ENCODE data around the gene RAPGEF5. TPM values are rescaled to one million over a fixed set of nuclear protein-coding genes. Genes with fewer than 3 reads are reported as not detected.

The RAPGEF5 gene
- polyA plus RNA-seq, 1 donor (not counting 4 experiments of a cell fraction or from before 2014, with no cell fraction given): 2.1 TPM

GRCh38 chr7:22147868-22148267 lies 209.1 kb downstream of the RAPGEF5 start:
- Histone ChIP-seq H3K4me2 (ENCODE audit: control insufficient read depth, extremely low read depth, insufficient read depth, low read depth, low read length) (no peak overlapping the region), H3K4me3 (ENCODE audit: control insufficient read depth in 2 of 3, extremely low read depth in 1 of 3, insufficient read depth in 2 of 3, low read depth in 1 of 3, low read length in 3 of 3) (no peak overlapping the region), H3K36me3 (ENCODE audit: control insufficient read depth in 2 of 2, extremely low read depth in 1 of 2, insufficient read depth in 2 of 2, low read length in 2 of 2) (peaks cover 0 to 3% of the 10 kb centered on the region in 2 experiments), H3K9ac (ENCODE audit: control insufficient read depth, extremely low read depth, insufficient read depth, low read length) (no peak overlapping the region), H3K27ac (ENCODE audit: control insufficient read depth, insufficient read depth, low read length) (no peak overlapping the region), H3K79me2 (ENCODE audit: control insufficient read depth, insufficient read depth, low read length) (no peaks in the 10 kb centered on the region), H3K9me3 (ENCODE audit: control insufficient read depth, low read depth, low read length) (no peaks in the 10 kb centered on the region), H2AFZ (ENCODE audit: control insufficient read depth, low read length) (no peak overlapping the region), H4K20me1 (ENCODE audit: control insufficient read depth, extremely low read depth, insufficient read depth, low read length) (no peaks in the 10 kb centered on the region), H3K9me1 (ENCODE audit: control insufficient read depth, extremely low read depth, insufficient read depth, low read length) (peaks cover 2% of the 10 kb centered on the region), H3K4me1 (ENCODE audit: control insufficient read depth, extremely low read depth, insufficient read depth, low read length) (no peaks in the 10 kb centered on the region), H3K27me3 (ENCODE audit: control insufficient read depth, extremely low read depth, insufficient read depth, low read length) (no peaks in the 10 kb centered on the region)
- FAIRE-seq (no peak), DNase-seq (ENCODE audit: low read depth, low spot score) (no peak)
- dilution Hi-C loops (cut with MboI; ENCODE audit: extremely low pct_ligation_motif_present, low sequenced_read_pairs): no loop called here
- no peak for TF ChIP-seq EZH2 (IDR thresholded peaks at IDR 0.05; ENCODE audit: low read length)
- TF ChIP-seq CTCF (optimal IDR thresholded peaks at IDR 0.05 in 1 of 3, IDR thresholded peaks at IDR 0.05 in 1 of 3, conservative IDR thresholded peaks at IDR 0.05 in 1 of 3; ENCODE audit: extremely low read depth in 1 of 3, insufficient read depth in 2 of 3, low read length in 3 of 3): no peak

DNA sequence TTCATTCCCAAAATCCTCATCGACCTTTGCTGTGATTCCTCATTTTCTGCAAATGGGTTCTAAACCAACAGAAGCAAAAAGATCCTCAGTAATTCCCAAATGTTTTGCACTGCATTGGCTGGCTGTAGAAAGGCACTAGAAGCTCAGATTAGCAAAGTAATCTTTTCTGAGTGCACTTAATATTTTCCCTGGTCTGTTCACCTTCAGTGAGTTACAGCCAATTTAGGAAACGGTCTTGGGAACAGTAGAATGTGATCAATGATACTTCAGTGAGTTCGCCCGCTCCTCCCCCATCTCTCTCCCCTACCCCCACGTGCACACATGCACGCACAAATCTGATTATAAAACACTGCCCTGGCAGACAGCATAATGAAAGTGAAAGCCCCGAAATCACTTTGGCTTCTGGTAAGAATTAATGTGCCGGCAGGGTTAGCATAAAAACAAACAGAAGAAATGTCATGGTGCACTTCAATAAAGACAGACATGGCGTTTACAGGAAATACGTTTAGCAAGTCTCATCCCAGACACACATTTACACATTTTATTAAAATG lies 209.9 kb downstream of the RAPGEF5 start:
- FAIRE-seq (no peak), DNase-seq (ENCODE audit: low read depth, low spot score) (no peak)
- H3K79me2 ChIP-seq (ENCODE audit: control insufficient read depth, insufficient read depth, low read length): no peaks in the 10 kb centered on the region
- no peak overlapping the region for H3K27ac ChIP-seq (ENCODE audit: control insufficient read depth, insufficient read depth, low read length)
- H3K27me3 ChIP-seq (ENCODE audit: control insufficient read depth, extremely low read depth, insufficient read depth, low read length): no peaks in the 10 kb centered on the region
- H3K9me1 ChIP-seq (ENCODE audit: control insufficient read depth, extremely low read depth, insufficient read depth, low read length): peaks cover 2% of the 10 kb centered on the region
- no peak overlapping the region for H3K9ac ChIP-seq (ENCODE audit: control insufficient read depth, extremely low read depth, insufficient read depth, low read length)
- no peak overlapping the region for H3K4me2 ChIP-seq (ENCODE audit: control insufficient read depth, extremely low read depth, insufficient read depth, low read depth, low read length)
- TF ChIP-seq CTCF (optimal IDR thresholded peaks at IDR 0.05 in 1 of 3, IDR thresholded peaks at IDR 0.05 in 1 of 3, conservative IDR thresholded peaks at IDR 0.05 in 1 of 3; ENCODE audit: extremely low read depth in 1 of 3, insufficient read depth in 2 of 3, low read length in 3 of 3): no peak
- no peak for TF ChIP-seq EZH2 (IDR thresholded peaks at IDR 0.05; ENCODE audit: low read length)
- no peaks in the 10 kb centered on the region for H3K9me3 ChIP-seq (ENCODE audit: control insufficient read depth, low read depth, low read length)
- peaks cover 0 to 3% of the 10 kb centered on the region in 2 experiments for H3K36me3 ChIP-seq (ENCODE audit: control insufficient read depth in 2 of 2, extremely low read depth in 1 of 2, insufficient read depth in 2 of 2, low read length in 2 of 2)
- no peaks in the 10 kb centered on the region for H3K4me1 ChIP-seq (ENCODE audit: control insufficient read depth, extremely low read depth, insufficient read depth, low read length)
- no peak overlapping the region for H2AFZ ChIP-seq (ENCODE audit: control insufficient read depth, low read length)
- dilution Hi-C loops (cut with MboI; ENCODE audit: extremely low pct_ligation_motif_present, low sequenced_read_pairs): no loop called here
- H4K20me1 ChIP-seq (ENCODE audit: control insufficient read depth, extremely low read depth, insufficient read depth, low read length): no peaks in the 10 kb centered on the region
- no peak overlapping the region for H3K4me3 ChIP-seq (ENCODE audit: control insufficient read depth in 2 of 3, extremely low read depth in 1 of 3, insufficient read depth in 2 of 3, low read depth in 1 of 3, low read length in 3 of 3)

Data from keratinocyte (primary cell).